CD1c-positive myeloid dendritic cell (primary cell): ENCODE data around the gene SCGN.

Experiments used
- DNase-seq: peaks from one replicate; pipeline ENCODE4 v3.0.0-alpha.2; 2016; ENCODE audit errors: extremely low spot score

Gene SCGN, protein sequence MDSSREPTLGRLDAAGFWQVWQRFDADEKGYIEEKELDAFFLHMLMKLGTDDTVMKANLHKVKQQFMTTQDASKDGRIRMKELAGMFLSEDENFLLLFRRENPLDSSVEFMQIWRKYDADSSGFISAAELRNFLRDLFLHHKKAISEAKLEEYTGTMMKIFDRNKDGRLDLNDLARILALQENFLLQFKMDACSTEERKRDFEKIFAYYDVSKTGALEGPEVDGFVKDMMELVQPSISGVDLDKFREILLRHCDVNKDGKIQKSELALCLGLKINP

DNA sequence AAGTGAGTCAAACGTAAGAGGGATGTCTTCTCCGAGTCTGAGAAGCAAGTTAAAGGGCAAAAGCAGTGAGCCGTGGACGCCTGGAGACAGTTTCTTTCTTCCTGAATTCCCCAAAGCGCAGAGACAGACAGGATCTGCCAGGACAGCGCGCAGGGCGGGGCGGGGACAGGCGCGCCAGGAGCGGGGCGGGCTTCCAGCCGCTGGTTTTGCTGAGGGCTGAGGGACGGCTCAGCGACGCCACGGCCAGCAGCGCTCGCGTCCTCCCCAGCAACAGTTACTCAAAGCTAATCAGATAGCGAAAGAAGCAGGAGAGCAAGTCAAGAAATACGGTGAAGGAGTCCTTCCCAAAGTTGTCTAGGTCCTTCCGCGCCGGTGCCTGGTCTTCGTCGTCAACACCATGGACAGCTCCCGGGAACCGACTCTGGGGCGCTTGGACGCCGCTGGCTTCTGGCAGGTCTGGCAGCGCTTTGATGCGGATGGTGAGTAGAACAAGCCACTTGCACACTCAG is at the start of gene SCGN:
Gene SCGN (plus strand): TSS at position 209 of the 509 bp plus-strand sequence. CDS start 189 bp downstream, at position 398.
- peak; percentile 31 for DNase-seq

DNA sequence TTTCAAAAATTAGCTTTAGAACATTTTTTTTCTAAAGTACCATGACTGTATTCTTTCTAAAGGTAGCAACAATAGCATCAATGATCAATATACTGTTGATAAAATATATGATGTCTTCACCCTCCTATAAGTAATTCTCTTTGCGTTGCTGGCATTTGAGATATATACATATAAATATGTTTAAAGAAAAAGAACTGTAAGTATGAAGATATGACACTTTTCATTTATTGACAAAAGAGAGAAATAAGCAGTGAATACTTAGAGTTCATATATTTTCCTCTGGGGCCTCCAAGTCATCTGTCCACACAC is 49.4 kb upstream of the SCGN start:
- no peak for DNase-seq

DNA sequence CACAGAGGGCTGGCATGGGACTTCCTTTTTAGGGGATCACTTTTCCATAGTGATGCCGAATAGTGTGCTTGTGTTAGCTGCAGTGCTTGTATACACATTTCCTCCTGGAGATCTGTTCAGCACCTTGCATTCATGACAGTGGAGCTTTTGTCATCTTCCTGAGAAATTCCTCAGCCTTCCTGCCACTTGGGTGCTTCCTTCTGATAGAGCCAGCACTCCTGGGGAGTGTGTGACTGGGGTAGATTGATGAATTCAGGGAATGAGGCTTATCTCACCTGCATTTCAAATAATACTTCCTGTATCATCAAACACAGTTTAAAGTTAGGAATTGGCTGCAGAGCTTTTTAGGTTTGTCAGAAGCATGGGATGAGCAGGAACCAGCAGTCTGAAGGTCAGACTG is 48.8 kb upstream of the SCGN start:
- DNase-seq, result no peak

DNA sequence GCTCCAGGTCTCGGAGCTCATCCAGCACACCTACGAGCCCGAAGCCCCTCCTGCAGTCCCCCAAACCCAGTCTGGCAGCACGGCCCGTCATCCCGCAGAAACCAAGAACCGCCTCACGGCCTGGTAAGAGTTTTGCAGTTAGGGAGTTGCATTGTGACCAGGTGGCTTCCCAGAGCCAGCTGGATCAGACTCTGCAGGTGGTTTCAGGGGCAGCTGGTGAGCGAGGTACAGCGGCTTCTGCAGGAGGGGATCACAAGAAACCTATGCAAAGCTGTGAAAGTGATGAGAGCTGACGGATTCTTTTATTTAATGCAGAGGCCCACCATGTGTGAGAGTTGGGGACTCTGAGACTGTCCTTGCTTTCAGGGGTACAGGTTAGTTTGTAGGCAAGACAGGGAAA is 45.9 kb upstream of the SCGN start:
- no peak for DNase-seq

DNA sequence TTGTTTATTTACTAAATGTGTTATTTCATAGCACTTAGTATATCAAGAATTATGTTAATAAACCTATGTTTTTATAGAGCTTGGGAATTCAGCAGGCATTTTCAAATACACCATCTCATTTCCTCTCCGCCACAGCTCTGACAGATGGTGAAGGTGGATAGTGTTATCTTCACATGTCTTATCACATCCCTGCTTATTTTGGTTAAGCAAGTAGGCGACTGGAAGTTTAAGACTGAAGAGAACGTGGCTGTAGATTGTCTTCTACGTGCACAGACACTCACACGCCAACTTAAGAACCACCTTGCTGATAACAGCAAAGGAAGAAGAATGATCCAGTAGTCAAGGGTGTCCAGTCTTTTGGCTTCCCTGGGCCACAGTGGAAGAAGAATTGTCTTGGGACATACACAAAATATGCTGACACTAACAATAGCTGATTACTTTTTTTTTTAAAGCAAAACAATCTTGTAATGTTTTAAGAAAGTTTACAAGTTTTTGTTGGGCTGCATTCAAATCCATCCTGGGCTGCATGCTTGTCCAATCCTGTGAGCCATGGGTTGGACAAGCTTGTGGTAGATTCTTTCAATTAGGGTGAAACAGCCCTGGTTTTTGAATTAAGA is 43.3 kb upstream of the SCGN start:
- no peak for DNase-seq

DNA sequence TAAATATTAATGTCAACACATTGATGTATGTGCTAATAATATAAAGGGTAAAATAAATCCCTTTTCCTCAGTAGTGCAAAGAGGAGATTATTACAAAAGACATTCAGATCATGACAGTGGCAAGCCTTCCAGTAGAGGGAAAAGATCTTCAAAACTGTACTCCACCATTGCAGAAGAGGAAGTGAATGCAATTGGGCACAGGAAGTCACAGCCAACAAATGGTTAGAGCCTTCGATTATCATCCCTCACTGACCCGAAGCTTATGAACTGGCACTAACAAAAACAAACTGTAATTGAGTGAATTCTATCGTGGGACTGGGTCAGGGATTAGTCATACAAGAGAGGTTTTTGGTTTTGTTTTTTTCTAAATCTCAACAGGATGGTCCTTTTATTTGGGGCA is 39.3 kb upstream of the SCGN start:
- peak; percentile 7 for DNase-seq

DNA sequence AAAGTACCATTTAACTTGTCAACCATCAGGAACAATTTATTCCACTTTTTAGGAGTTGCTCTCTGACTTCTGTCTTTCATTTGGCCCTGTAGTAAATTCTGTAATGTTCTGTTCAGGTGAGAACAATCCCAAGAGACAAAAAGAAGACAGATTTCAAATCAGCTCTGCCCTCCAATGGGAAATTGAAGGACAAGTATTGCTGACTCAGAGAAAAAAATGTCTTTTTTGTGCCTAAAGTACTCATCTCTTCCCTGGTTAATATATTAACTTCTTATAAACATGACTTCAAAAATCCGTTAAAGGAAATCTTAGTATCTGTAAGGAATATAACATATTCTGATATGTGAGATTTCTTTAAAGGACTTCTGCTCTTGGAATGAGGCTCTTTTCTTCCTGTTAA is 38.6 kb upstream of the SCGN start:
- DNase-seq, result no peak

DNA sequence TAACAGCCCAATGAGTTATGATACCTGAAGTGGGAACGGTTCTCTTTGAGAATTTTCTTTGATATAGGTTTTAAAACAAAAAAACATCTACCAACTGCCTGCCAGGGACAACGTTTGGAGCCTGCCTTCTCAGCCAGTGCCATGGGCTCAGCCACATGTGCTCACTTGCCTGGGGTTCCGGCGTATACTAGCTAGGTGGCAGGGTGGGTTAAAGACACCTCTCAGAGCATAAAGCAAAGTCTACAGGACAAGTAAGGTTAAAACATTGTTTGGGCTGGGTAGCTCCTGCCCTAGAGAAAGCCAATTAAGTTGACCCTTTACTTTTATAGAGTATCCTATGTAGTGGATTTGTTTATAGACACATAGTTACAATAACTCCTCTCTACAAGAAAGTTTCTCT is 38.0 kb upstream of the SCGN start:
- no peak for DNase-seq

DNA sequence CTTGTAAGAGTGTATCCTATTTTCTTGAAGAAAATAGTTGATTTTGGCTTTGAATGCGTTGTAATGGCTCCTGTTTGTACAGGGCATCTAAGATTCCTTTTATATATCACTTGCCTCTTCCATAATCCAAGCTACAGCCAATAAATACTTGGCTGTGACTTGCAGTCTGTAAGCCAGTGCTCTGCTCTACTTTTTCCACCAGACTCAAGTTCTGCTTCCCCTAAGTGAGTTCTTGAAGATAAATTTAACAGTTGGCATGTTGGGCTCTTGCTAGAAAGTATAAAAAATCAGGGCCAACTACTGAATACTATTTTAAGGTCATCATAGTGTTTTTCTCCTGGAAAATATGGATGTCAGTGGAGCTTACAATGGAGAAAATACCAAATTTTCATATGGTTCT is 36.5 kb upstream of the SCGN start:
- no peak for DNase-seq

DNA sequence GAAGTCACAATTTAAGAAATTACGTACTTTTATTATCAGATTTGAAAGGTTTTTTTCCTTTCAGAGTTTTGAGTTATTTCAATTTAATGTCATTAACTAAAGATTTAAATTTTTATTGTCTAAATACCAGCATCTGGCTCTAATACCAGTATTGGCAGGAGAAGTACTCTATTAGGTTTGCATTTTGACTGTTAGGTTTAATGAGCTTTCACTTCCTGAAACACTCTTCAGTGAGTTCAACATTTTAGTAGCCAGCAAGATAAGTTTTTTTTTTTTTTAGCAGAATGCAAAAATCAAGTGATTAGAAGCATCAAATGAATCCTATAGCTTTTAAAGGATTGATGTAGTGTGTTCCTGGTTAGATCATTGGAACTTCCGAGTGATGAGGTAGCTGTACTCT is 34.0 kb upstream of the SCGN start:
- DNase-seq, result peak; percentile 39

DNA sequence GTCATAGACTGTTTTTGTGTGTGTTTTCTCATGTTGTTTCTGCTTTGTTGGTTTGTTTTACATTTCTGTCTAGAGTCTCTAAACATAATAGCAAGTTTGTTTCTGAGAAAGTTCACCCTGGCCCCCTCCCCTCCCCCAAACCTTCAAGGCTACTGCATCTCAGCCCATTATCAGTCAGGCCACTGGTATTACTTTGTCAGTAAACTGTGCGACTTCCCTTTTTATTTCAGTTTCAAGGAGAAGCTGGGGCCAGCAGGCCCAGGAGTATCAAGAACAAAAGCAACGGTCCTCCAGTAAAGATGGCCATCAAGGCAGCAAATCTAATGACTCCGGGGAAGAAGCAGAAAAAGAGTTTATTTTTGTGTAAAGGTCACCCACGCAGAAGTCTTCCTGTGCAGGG is 32.8 kb upstream of the SCGN start:
- peak; percentile 20 for DNase-seq

DNA sequence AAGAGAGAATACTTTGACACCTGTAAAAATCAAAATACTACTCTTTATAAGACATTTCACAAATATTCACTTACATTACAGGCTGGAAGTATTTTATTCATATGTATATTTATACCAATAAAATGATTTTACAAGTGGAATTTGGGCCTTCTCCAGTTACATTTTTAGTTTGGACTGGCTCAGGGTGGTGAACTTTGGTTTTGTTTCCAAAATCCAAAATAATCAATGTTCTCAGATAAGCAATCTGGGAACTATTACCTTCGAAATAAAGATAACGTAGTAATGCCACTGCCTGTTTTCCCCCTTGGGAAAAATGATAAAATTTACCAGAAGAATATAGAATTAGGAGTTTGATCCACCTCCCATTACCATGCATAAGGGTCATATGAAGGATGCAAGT is 31.6 kb upstream of the SCGN start:
- no peak for DNase-seq

DNA sequence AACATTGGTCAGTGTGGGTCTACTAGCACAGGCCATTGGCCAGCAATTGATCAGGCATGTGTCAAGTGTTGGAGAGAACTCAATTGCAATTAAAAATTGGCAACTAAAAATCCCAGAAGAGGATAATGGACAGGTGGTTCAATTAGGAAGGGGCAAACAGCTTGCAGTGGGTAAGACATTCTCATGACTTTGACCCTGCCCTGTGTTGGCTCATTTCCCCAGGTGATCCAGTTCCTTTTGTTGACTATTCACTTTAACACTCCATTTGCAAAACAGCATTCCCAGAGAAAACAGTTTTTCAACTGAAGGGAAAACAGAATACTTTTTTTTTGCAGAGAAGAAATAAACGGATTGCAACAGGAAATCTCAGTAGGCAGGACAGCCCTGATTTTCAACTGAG is 28.9 kb upstream of the SCGN start:
- no peak for DNase-seq

DNA sequence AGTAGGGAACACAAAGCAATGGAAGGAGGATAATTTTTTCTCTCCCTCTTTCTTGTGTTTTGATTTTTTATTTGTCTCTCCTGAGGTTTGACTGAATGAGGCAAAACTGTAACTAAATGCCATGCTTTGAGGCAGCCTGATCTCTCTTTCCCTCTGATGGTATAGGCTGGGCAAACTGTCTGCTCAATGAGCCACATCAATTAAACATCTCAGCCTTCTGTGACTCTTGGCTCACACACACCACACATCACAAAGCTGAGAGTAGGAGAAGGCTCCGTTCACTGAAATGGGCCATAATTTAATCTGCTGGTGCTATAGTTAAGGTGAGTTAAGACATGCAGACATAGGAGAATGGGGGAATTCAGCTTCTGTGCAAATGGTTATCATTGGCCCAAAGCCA is 28.1 kb upstream of the SCGN start:
- DNase-seq, result no peak

DNA sequence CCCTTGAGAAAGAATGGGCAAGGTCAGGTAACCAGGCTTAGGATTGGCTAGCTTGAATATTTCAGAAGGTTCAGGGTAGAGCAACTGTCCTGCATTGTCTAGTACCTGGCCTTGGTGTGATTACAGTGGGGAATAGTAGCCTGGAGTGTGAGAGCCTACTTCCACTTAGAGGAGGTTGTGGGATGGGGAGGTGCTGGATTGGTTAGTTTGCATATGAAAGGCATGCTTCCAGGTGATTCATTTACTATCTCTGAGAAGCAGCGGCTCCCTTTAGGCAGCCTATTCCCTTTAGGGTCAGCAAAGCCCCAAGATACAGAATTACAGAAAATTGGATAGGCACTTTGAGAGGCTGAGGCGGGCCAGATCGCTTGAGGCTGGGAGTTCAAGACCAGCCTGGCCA is 25.0 kb upstream of the SCGN start:
- DNase-seq, result no peak

DNA sequence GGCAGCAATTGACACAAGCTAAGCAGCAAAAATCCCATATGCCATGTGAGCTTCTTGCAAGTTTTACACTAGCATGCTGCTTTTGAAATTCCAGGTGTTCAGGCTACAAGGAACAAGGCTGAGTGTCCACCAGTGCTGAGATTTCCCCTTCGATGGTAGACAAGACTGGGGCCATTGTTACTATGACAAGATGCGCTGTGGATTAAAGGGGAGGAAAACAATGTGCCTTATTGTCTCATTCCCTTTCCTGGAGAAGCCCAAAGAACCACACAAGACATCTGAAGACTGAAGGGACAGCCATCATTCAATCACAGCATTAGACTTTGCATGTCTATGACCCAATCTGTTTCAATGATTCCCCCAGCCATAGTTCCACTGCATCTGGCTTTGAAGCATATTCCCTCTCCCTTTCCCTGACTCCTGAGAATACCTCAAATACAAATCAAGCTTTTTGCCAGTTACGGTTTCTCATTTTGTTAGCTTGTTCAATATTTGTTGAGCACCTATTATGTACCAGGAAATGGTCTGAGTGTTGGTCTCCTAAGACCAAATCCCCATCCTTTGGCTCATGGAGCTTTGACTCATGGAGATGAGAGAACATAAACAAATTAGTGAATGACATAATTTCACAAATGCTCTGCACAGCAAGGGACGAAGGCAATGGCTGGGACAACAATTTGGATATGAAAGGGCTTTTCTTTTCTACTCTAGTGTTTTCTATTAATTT is 23.4 kb upstream of the SCGN start:
- DNase-seq, result no peak

DNA sequence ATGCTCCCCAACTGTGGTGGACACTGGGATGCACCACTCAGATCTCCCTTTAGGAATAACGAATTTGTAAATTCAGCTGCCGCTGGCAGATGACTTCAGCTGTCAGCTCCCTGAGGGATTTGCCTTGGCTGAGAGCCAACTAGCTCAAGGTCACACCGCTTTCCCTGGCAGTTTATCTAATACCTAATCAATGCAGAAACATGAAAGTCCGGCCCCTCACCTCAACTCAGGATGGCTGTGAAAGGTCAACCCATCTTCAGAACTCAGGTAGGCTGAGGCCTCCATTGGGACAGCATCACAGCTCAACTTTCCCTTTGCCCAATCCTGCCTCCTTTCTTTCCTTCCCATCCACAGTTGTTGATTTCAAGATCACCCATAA is 22.8 kb upstream of the SCGN start:
- DNase-seq, result no peak

DNA sequence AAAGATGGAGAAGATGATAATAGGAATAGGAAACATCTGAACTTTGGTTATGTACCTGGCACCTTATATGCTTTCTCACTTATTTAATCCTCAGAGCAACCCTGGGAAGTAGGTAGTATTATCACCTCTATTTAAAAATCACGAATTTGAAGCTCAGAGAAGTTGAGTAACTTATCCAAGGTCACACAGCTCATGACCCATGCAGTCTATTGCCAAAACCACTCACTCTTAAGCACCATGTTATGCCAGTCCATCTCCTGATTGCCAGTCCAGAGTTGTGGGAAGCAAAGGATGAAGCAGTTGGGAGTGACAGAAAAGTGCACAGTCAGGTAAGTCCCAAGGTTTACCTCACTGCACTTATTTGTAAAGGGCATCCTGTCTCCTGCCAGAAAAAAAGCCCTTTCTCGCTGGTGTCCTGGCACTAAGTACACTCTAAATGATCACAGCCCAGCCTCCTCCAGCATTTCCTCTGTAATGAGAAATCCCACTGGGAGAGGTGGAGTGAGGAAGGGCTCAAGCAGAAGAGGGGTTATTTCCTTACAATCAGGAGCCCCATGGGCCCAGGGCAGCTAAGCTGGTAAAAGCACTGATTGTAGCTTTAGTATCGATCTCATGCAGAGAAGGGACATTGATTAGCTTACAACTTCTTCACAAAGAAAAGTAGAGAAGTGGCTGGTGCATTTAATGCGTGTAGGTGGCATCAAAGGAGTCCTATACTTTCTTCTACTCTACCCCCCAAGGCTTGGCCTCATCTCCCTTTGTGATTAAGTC is 21.3 kb upstream of the SCGN start:
- no peak for DNase-seq

DNA sequence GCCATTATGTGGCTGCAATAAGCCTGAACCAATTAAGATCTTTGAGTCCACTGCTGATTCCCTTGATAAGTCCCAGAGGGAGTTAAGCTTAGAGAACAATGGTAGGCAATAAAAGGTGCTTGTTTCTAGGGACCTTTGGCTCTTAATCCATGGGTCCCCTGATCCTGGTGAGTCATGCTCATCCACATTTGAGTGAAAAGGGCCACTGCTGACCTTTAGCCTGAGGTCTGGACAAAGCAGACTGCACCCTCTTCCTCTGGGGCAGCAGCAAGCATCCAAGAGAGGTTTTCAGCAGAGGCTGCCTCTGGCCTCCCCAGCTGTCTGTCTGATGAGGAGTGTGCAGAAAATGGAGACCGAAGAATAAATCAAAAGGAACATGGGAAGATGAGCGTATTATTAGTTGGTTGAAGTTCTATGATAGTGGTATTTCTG is 16.1 kb upstream of the SCGN start:
- no peak for DNase-seq

DNA sequence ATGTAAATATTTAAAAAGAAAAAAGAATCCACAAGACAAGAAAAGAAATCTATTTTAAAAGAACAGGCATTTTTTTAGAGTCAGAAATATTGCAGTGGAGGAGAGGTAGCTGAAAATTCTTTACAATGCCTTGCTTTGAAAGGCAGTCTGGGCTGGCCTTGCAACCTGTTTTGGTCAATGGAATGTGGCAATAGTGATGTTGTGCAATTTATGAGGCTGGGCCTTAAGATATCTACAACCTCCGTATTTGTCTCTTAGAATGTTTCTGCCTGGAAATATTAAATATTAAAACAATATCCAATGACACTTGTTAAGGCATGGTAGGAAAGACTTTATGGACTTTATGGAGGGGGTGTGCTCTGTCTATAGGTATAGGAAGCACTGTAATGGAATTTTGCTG is 14.8 kb upstream of the SCGN start:
- no peak for DNase-seq

DNA sequence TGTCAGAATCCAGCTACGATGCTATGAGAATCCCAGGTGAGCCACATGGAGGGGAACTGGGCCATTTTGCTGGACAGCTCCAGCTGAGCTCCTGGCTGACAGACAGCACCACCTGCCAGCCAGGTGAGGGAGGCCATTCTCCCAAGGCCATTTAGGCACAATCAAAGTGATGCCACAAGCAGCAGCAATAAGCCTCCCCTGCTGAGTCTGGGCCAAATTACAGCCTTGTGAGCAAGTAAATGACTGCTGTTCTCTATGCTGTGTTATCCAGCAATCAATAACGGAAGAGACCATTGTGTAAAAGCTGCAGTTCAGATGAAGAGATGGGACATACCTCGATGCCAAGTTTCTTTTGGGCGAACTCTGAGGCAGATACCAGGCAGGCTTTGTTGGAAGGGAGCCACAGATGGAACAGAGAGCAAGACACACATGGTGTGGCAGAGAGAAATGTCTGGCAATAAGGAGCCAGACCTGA is 14.0 kb upstream of the SCGN start:
- no peak for DNase-seq

DNA sequence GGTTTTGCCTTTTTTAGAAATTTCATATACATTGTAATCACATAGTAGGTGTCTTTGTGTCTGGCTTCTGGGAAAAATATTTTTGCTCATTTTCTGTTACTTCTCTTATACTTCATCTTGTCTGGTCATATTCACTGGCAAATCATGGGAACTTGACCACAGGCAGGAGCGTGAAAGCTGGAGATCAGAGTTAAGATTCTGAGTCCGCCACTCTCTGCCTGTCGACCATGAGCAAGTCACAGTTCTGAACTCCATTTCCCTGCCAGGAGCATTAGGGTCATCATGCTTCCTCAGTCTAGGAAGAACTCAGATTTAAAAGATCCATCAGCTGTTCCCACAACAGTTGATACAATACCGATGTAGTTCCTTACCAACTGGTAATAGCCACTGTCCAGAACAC is 12.4 kb upstream of the SCGN start:
- no peak for DNase-seq
